Measurements from ENCODE around the gene TMC1.

GRCh38 chr9:72557549-72557948 lies 36.1 kb downstream of the TMC1 start:
- TF ChIP-seq YY1 (IDR thresholded peaks at IDR 0.05; ENCODE audit: insufficient read depth, insufficient read length) (no peak), ZNF274 (IDR thresholded peaks at IDR 0.05; ENCODE audit: low read depth, low read length) (no peak), SUZ12 (IDR thresholded peaks at IDR 0.05; ENCODE audit: extremely low read depth, insufficient read depth, insufficient read length) (no peak)
